Endothelial cell of umbilical vein (primary cell): ENCODE results near the gene UNCX.

Experiments used
- EZH2 ChIP-seq: IDR thresholded peaks from 2 replicates; pipeline ENCODE4 v1.6.1; 2012; ENCODE audit warnings: borderline replicate concordance, low read depth, mild to moderate bottlenecking, moderate library complexity, low read length, inconsistent platforms; ENCODE audit not compliant: severe bottlenecking
- POLR2A ChIP-seq: IDR thresholded peaks from 2 replicates; pipeline ENCODE4 v1.6.1; 2012; ENCODE audit warnings: low read depth, mild to moderate bottlenecking, control low read depth, low read length
- POLR2AphosphoS5 ChIP-seq: IDR thresholded peaks from 2 replicates; pipeline ENCODE4 v1.6.1; 2012; ENCODE audit warnings: low read depth, mild to moderate bottlenecking, control low read depth, low read length, moderate library complexity; ENCODE audit not compliant: insufficient read depth
- TF ChIP-seq, protein P1 (sequence below), 2 donors: IDR thresholded peaks; 1 replicate in 1 of 2; 2 replicates in 1 of 2; pipeline ENCODE4 v1.5.1; 2011; ENCODE audit warnings: low read length in 2 of 2, mild to moderate bottlenecking in 2 of 2, moderate library complexity in 2 of 2, control low read depth in 1 of 2, inconsistent platforms in 1 of 2, low read depth in 1 of 2; ENCODE audit not compliant: insufficient read depth in 1 of 2; ENCODE audit errors: extremely low read depth in 1 of 2

DNA sequence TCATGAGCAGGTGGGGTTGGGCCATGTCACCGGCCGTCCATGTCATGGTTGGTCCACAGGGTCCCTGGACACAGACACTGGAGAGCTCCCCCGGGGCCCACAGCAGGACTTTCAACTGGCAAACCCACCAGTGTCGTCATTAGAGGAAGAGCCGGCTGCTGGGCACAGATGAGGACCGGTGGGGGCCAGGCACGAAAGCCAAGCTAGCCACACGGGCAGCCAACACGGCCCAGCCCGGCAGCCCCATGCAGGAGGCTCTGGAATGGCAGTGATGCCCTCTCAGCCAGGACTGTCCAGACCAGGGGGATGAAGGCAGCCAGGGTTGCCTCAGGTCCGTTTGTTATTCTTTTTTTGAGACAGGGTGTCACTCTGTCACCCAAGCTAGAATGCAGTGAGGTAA lies 21.1 kb upstream of the UNCX start:
- TF ChIP-seq POLR2A (no peak), EZH2 (no peak), POLR2AphosphoS5 (no peak)
- TF ChIP-seq, protein P1, sequence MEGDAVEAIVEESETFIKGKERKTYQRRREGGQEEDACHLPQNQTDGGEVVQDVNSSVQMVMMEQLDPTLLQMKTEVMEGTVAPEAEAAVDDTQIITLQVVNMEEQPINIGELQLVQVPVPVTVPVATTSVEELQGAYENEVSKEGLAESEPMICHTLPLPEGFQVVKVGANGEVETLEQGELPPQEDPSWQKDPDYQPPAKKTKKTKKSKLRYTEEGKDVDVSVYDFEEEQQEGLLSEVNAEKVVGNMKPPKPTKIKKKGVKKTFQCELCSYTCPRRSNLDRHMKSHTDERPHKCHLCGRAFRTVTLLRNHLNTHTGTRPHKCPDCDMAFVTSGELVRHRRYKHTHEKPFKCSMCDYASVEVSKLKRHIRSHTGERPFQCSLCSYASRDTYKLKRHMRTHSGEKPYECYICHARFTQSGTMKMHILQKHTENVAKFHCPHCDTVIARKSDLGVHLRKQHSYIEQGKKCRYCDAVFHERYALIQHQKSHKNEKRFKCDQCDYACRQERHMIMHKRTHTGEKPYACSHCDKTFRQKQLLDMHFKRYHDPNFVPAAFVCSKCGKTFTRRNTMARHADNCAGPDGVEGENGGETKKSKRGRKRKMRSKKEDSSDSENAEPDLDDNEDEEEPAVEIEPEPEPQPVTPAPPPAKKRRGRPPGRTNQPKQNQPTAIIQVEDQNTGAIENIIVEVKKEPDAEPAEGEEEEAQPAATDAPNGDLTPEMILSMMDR (IDR thresholded peaks at IDR 0.05; ENCODE audit: extremely low read depth in 1 of 2, insufficient read depth in 1 of 2, low read depth in 1 of 2, low read length in 2 of 2), result no peak
